HG03196 (cell line): Measurements from ENCODE around the gene DUSP3.

ENCODE experiments used
- ATAC-seq: cut with Tn5 transposase; IDR thresholded peaks from one replicate; pipeline ENCODE4 v1.9.1; 2021; ENCODE audit not compliant: unreplicated experiment

DUSP3 gene

GRCh38 chr17:43769859-43770258 lies 8.9 kb downstream of the DUSP3 start:
- ATAC-seq, result no peak

GRCh38 chr17:43769426-43769825 lies 9.4 kb downstream of the DUSP3 start:
- ATAC-seq, result no peak

- no peak for ATAC-seq
Observed at GRCh38 chr17:43768943-43769342, 9.8 kb downstream of the DUSP3 start.

DNA sequence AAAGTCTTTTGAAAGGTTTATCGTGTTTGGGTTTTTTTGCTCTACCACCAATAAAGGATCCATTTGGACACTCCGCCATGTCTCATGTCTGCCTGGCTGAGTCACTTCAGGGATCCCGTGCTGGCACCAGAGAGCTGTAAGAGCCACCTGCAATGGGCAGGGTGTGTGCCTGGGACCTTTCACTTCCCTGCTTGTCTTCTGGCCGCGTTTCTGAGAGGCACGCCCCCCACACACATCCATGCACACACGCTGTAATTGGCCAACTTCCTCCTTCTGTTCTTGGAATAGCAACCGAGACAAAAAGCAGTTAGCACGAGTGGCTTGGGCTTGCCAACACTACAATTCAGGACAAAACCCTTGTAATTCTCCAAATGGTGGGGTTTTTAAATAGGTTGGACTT lies 10.4 kb downstream of the DUSP3 start:
- ATAC-seq, result no peak

GRCh38 chr17:43767713-43768059 lies 11.1 kb downstream of the DUSP3 start:
- no peak for ATAC-seq

DNA sequence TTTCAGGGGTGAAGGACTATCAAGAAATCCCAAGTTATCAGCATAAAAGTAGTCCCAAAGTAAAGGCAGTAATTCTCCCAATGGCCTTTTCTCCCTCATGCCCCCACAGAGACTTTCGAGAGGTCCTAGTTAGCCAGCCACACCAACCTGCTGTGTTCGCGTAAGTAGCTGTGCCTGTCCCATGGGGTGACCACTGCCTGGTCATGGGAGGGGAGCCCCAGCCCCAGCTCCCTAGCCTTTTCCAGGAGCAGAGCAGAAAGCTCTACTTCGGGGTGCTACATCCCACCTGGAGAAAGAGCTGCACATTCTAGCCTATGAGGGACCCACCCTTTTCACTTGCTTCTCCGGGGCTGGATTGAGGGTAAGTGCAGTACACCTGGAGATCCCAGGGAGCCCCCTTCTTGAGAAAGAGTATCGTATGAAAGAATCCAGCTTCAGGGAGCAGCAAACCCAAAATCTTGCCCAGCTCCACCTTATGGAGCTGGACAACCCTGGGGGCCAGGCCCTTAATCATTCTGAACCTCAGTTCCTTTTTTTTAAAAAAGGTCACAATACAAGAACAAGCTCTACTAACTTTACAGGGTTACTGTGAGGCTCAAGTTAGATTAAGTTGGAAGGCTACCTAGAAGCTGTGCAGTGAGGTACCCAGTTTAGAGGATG lies 11.6 kb downstream of the DUSP3 start:
- ATAC-seq, result no peak

DNA sequence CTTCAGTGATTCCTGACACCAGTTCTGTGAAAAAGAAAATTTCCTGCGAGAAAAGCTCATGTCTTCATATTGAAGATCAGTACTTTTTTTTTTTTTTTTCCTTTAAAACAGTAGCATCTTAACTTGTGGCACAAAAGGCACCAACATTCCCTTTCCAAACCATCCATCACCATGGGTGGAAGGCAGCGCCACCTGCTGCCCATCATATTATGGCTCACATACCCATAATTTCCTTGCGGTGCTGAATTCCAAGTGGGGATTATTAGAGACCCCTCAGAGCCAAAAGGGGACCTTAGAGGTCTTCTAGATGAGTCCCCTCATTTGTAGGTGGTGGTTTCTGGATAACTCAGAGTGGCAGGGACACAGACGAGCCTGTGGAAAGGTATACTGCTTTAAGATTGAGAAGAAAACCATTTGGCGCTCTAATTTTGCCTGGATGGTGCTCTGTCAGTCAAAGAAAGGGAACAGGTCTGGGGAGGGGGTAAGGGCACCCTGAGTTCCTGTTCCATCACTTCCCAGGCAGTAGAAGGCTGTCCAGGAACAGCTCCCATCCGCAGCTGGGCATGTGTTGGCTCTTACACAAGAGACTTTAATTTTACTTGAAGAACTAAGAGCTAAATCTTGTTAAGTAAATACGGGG lies 12.2 kb downstream of the DUSP3 start:
- ATAC-seq, result no peak

DNA sequence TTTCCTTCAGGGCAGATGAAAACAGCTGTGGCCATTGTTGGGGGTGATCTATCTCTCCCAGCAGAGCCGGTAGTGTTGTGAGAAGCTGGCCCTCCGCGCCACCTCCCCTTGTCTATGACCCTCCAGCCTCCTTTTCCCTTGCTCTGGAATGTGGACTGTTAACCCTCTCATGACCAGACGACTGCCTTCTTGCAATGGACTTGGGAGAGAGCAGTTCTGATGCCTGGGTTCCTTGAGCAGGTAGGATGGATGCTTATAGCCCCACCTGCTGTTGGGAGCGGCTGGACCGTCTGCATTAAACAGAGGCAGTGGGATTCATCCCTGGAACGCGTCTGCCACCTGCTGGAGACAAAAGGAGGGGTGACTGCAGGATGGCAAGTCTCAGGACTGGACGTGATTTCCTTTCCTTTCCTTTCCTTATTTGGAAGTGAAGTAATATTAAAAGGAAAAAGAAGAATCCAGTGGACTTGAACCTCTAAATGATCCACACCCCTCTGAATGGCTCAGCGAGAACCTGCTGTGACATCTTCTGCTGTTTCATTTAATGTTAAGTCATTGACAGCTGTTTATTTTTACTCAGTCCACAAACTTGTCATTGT lies 18.4 kb downstream of the DUSP3 start:
- ATAC-seq, result peak; percentile 71

- ATAC-seq, result no peak
Observed at GRCh38 chr17:43759836-43760235, 18.9 kb downstream of the DUSP3 start.

DNA sequence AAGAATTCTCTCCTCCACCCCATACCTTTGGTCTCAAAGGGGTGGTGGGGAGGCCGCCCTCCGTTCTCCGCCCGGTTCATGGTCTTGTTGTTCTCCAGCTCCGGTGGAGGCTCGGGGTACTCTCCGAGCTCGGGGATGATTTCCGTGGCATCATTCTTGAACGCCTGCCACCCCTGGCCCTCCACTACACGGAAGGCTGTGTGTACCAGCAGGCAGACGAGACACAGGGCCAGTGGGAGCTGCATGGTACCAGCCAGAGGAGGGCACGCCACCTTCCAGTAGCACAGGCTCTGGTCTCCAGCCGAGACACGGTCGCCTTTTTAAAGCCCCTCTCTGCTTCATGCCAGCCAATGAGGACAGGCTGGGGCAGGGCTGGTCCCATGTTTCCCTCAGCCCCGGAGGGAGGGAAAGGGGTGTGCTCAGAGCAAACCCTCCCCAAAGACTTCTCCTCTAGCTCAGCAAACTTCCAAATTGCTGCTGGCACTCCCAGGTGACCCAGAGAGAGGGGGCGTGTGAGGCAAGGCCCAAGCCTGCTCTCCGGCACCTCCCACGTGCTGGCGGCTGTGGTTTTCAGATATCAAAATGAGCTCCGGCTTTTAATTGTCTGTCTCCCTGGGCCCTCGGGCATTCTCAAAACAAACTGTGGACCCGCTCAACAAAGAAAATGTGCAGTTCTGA lies 20.1 kb downstream of the DUSP3 start, which contains the start of gene SOST:
SOST (minus strand) TSS at position 295 of the 678 bp plus-strand sequence; CDS start at position 245, 50 bp downstream.
- ATAC-seq, result no peak

GRCh38 chr17:43758086-43758485 lies 20.7 kb downstream of the DUSP3 start:
- ATAC-seq, result no peak

DNA sequence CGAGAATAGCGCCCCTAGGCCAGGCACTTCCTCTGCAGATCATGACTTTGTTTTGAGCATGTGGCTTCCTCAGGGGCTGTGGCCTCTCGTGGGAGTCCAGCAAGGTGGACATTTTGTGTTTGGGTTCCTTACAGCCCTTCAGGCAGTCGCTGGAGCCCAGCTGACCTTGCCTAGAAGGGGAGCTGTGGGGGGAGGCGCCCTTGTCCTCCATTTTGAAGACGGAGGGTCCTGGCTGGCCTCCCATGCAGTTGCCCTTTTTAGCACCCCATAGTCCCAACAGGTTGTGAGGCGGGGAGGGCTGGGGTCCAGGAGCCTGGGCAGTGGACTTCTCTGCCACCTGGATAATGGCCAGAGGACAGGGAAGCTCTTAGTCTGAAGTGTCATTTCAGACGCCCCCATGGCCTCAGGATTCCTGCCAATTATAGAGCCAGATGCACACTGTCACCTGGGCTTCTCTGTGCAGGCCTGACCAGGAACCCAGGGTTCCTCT lies 21.6 kb downstream of the DUSP3 start:
- no peak for ATAC-seq

- no peak for ATAC-seq
Observed at GRCh38 chr17:43756201-43756600, 22.6 kb downstream of the DUSP3 start.

- no peak for ATAC-seq
Observed at GRCh38 chr17:43755389-43755875, 23.3 kb downstream of the DUSP3 start.

DNA sequence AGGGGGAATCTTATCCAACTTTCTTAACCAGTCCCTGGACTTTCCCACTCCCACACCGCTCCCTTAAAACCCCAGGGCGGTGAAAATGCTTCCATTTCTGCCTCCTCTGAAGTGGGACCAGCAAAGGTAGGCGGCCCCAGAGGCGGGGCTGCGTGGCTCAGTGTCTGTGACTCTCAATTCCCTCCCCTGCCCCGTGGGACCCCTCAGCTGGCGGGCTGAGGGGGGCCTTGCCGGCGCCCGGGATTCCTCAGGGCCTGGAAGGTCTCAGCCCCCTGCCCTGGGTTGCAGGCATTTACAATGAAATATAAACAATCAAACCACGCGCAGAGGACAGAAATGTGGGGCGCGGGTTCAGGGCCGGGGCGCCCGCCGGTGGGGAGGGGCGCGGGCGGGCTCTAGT lies 23.8 kb downstream of the DUSP3 start:
- no peak for ATAC-seq

GRCh38 chr17:43753493-43754129 lies 25.2 kb downstream of the DUSP3 start:
- ATAC-seq, result no peak

- no peak for ATAC-seq
Observed at GRCh38 chr17:43750153-43750552, 28.6 kb downstream of the DUSP3 start.

DNA sequence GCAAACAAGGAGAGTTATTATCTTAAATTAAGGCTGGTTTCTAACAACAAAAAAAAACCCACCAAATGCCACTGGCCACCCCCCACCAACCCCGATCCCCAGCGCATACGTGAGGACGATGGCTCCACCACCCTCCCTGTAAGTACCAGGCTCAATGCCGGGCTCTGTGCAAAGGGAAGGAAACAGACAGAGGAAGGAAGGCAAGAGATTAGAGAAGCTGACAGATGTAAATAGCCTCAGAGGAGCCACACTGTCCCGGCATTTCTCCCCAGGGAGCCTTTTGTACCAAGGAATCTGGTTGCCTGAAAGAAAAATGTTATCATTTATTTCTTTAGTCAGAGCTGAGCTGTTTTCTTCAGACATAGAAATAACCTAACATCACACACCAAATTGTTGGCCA lies 33.2 kb downstream of the DUSP3 start:
- ATAC-seq, result no peak

GRCh38 chr17:43741636-43742035 lies 37.1 kb downstream of the DUSP3 start:
- no peak for ATAC-seq

DNA sequence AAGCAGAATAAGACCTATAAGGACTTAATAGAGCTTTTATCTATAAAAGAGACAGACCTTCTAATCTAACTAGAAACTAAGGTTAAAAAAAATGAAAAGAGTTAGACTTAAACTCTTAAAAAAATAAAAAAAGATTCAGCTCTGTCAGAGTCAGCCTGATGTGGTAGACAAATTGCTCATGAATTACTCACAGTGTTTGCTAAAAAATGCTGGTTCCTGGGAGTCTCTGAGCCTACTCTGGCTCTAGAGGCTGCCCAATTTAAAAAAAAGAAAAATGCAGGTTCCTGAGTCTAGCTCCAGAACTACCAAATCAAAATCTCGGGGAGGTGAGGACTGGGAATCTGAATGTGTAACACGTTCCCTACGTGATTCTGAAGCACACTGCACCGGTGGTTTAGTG lies 38.2 kb downstream of the DUSP3 start:
- ATAC-seq, result no peak

- no peak for ATAC-seq
Observed at GRCh38 chr17:43737722-43738121, 41.1 kb downstream of the DUSP3 start.
